ENCODE measurements around the gene AUNIP.

AUNIP gene, protein sequence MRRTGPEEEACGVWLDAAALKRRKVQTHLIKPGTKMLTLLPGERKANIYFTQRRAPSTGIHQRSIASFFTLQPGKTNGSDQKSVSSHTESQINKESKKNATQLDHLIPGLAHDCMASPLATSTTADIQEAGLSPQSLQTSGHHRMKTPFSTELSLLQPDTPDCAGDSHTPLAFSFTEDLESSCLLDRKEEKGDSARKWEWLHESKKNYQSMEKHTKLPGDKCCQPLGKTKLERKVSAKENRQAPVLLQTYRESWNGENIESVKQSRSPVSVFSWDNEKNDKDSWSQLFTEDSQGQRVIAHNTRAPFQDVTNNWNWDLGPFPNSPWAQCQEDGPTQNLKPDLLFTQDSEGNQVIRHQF
- 0 to 0.24 (median 0) reads per million in 4 experiments for total RNA-seq

GRCh38 chr1:25858906-25859789, at the start of gene AUNIP:
Gene AUNIP, minus strand, starts transcription at chr1:25859457. Its CDS starts 100 bp downstream, at chr1:25859357.
- DNase-seq: peak; percentile 87

DNA sequence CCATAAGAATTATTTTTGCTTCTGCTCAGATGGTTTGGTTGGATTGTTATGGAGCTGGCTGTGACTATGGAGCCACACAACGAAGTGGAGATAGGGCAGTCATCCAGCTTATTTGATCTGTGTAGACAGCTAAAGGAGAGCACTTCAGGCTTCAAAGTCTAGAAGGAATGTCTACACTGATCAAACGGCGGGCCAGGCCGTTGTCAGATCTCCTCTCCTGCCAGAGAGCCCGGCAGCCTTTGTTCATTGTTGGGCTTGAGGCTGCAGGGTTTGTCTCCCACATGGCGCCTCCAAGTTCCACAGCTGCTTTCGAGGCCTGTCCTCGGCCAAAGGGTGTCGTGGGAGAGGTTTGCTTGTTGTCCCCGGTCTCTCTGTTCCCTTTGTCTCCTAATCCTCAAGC, 49.8 kb upstream of the AUNIP start:
- DNase-seq: no peak

DNA sequence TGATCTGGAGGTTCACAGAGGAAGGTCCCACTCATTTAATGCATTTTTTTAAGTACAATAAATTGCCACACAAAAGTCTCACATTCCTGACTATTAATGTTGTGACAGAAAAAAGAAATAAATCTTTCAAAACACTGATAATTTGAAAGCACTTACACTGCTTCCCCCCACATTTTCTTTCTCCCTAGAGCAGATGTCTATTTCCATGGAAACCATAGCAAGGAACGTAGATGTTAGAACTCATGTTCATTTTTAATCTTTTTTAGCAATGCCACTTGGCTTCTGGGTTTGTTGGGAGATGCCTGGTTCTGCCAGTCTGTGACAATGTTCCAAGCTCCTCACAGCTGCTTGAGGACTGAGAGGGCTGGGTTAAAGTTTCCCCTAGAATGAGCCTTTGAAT, 48.9 kb upstream of the AUNIP start:
- DNase-seq: no peak

DNA sequence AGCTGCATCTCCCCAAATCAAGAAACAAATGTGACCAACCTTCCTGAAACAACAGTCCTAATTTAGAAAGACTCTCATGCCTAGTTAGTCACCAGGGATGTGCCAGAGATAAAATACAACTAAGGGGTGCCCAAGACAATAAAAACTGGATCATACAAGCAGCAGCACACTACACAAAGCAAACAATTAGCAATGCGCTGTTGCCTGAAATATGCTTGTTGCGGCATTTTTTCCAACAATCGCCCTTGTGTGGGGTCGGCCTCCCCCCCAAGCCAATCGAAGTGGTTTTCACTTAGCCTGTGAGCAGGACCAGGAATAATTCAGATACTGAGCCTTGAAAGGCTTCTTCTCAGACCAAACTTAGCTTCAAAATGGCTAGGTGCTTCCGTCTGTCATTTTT, 48.3 kb upstream of the AUNIP start:
- no peak for DNase-seq

GRCh38 chr1:25906644-25907300, 47.5 kb upstream of the AUNIP start:
- peak; percentile 28 for DNase-seq

GRCh38 chr1:25905680-25906643, 46.7 kb upstream of the AUNIP start, which contains the start of gene STMN1:
Gene STMN1, minus strand, starts transcription at chr1:25906419. Its CDS starts 1,743 bp downstream, at chr1:25904676.
- DNase-seq: peak; percentile 87

DNA sequence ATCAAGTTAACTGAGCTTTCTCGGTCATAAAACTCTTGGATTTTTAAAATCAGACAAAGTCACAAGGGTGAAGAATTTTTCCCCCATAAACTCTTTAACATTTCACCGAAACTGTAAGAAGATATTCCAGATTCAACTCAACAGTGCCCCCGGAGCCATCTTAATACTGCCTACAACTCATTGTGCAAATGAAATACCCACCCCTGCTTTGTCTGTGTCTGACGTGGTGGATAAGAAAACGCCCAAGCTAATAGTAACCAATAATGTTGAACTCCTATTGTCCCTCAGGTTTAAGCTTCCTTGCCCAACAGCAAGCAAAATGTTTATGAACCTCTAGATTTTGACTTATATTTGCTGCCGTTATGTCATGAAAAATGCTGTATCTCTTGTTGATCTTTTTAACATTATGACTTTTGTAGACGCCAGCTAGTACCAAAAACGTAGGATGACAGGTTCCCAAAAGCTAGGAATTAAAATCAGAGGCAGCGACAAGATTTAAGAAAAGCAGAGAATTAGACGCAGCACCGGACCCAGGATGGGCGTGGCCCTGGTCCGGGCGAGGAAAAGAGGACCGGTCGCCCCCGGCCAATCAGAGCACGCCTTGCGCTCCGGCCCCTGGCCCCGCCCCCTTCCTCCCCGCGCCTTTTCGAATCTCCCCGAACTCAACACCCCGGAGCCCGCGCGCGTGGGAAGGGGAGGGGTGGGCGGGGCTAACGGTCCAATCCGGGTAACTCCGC, 45.9 kb upstream of the AUNIP start:
- peak; percentile 94 for DNase-seq

GRCh38 chr1:25903986-25904385, 44.7 kb upstream of the AUNIP start:
- DNase-seq: no peak

GRCh38 chr1:25902462-25902861, 43.2 kb upstream of the AUNIP start:
- no peak for DNase-seq

GRCh38 chr1:25900219-25900618, 41.0 kb upstream of the AUNIP start:
- no peak for DNase-seq

DNA sequence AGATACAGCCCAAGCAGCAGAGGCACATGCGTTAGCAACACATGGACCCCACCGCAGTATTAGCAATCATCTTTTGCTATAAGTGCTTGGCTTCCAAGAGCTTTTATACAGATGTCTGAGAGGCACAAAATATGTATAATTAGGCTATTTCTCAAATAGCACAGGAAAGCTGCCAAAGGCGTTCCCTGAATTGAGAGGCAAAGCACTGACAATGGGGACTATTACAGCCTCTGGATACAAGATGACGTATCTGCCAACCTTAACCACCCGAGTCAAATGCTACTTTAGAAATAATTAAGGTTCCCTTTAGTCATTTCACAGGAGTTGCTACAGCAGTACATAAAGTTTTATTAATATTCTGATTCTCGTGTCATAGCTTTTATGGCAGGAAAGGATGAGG, 40.5 kb upstream of the AUNIP start:
- DNase-seq: no peak

GRCh38 chr1:25898223-25899015, 39.2 kb upstream of the AUNIP start:
- no peak for DNase-seq

GRCh38 chr1:25897754-25898153, 38.5 kb upstream of the AUNIP start:
- no peak for DNase-seq

GRCh38 chr1:25896266-25896665, 37.0 kb upstream of the AUNIP start:
- DNase-seq: no peak

GRCh38 chr1:25895365-25895990, 36.2 kb upstream of the AUNIP start:
- peak; percentile 84 for DNase-seq

- no peak for DNase-seq
Observed at GRCh38 chr1:25893116-25893515, 33.9 kb upstream of the AUNIP start.

DNA sequence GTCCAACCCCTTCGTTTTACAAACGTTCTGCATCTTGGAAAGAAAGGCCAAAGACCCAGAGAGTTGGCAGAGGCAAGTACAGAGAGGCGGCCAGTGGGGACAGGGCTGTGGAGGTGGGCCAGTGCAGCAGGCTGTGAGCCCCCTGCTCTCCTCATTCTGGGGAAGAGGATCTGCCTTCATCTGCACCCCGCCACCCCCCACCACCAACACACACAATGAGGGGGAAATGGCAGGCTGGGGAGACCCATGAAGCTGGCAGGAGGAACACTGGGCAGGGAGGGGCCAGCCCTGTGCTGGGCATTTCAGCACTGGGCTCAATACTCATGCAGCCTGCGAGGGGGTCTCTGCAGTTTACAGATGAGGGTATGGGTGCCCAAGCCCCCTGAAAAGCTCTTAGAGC, 32.3 kb upstream of the AUNIP start:
- DNase-seq: no peak

DNA sequence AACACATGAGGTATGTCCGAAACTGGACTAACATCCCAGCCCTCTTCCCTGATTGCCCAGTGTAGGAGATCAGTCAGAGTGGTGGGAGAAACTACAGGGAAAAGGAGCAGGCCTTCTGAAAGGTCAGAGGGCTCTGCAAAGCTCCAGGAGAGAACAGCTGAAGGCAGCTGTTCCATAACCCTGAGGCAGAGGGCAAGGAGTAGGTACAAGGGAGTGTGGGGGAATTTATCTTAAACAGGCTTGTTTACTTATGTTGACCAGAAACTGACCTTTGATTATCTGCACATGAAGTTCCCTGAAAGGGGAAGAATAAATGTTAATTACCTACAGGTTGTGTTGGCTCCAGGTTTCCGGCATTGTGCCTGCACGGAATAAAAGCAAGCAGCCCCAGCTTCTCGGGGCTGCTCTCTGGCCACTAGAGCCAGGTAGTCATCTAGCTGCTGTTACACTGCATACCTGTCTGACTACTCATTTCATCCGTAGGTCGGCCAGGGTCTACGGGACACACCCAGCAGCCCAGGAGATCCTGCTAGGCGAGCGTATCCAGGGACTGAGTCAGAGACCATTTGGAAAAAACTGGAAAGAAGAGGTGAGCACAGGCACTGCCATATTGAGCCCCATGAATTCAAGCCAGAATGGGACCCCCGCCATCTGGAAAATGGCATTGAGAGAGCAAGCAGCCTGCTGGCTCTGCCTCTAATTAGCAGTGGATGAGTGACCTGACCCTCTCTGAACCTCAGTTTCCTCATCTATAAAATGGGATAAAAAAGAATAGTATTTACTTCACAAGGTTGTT, 31.2 kb upstream of the AUNIP start:
- no peak for DNase-seq

GRCh38 chr1:25889470-25889869, 30.2 kb upstream of the AUNIP start:
- DNase-seq: no peak

All from effector CD8-positive, alpha-beta T cell (primary cell).